HepG2 (cell line): ENCODE results near the gene PHACTR1.

Source experiments
- CBFB ChIP-seq: sonication (generic); formaldehyde crosslinking; IDR thresholded peaks from 2 replicates; pipeline ENCODE4 v1.4.0; 2020; ENCODE audit warnings: missing genetic modification reagents
- ETS1 ChIP-seq: sonication (generic); formaldehyde crosslinking; IDR thresholded peaks from 2 replicates; pipeline ENCODE4 v1.4.0; 2020; ENCODE audit warnings: missing genetic modification reagents
- JUNB ChIP-seq: sonication (generic); formaldehyde crosslinking; IDR thresholded peaks from 2 replicates; pipeline ENCODE4 v1.8.0; 2022; ENCODE audit warnings: missing genetic modification reagents, mild to moderate bottlenecking, borderline replicate concordance
- RNF219 ChIP-seq: sonication (generic); formaldehyde crosslinking; IDR thresholded peaks from 2 replicates; pipeline ENCODE4 v1.5.0; 2020; ENCODE audit warnings: mild to moderate bottlenecking, missing genetic modification reagents
- ZNF282 ChIP-seq: fragments of 450-650 bp; IDR thresholded peaks from 2 replicates; pipeline ENCODE4 v1.6.1; 2018; ENCODE audit not compliant: partially characterized antibody
- ZNF773 ChIP-seq: sonication (generic); formaldehyde crosslinking; IDR thresholded peaks from 2 replicates; pipeline ENCODE4 v1.4.0; 2020; ENCODE audit warnings: missing genetic modification reagents, borderline replicate concordance
- TF ChIP-seq, protein P1 (sequence below): sonication (generic); formaldehyde crosslinking; IDR thresholded peaks from 2 replicates; pipeline ENCODE4 v1.5.0; 2020; ENCODE audit warnings: mild to moderate bottlenecking, missing genetic modification reagents, moderate library complexity

- no peak for TF ChIP-seq JUNB (CRISPR knock-in tag)
- TF ChIP-seq, protein P1, sequence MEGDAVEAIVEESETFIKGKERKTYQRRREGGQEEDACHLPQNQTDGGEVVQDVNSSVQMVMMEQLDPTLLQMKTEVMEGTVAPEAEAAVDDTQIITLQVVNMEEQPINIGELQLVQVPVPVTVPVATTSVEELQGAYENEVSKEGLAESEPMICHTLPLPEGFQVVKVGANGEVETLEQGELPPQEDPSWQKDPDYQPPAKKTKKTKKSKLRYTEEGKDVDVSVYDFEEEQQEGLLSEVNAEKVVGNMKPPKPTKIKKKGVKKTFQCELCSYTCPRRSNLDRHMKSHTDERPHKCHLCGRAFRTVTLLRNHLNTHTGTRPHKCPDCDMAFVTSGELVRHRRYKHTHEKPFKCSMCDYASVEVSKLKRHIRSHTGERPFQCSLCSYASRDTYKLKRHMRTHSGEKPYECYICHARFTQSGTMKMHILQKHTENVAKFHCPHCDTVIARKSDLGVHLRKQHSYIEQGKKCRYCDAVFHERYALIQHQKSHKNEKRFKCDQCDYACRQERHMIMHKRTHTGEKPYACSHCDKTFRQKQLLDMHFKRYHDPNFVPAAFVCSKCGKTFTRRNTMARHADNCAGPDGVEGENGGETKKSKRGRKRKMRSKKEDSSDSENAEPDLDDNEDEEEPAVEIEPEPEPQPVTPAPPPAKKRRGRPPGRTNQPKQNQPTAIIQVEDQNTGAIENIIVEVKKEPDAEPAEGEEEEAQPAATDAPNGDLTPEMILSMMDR (CRISPR knock-in tag), result no peak
- TF ChIP-seq ZNF773, result no peak
- no peak for TF ChIP-seq ZNF282
- no peak for TF ChIP-seq ETS1
- no peak for TF ChIP-seq RNF219 (CRISPR knock-in tag)
- no peak for TF ChIP-seq CBFB (CRISPR knock-in tag)
These were observed 526.5 kb downstream of the PHACTR1 start for GRCh38 chr6:13243033-13243432.
